Uterus (tissue), 2 donors: ENCODE data around the gene ZBTB2.

Experiments used
- POLR2A ChIP-seq, 2 donors: fragments of 450-650 bp; IDR thresholded peaks; one replicate each; pipeline ENCODE4 v1.6.1; 2016; ENCODE audit warnings: antibody characterized with exemption in 2 of 2, mild to moderate bottlenecking in 1 of 2, moderate library complexity in 1 of 2
- TF ChIP-seq, protein P1 (sequence below), 4 experiments: fragments of 200-600 bp in 2 of 4; fragments of 450-650 bp in 2 of 4; sonication (generic) in 2 of 4; IDR thresholded peaks; one replicate each; pipeline ENCODE4 v1.5.1; 2016 to 2019; ENCODE audit warnings: antibody characterized with exemption in 4 of 4, mild to moderate bottlenecking in 2 of 4, moderate library complexity in 1 of 4

DNA sequence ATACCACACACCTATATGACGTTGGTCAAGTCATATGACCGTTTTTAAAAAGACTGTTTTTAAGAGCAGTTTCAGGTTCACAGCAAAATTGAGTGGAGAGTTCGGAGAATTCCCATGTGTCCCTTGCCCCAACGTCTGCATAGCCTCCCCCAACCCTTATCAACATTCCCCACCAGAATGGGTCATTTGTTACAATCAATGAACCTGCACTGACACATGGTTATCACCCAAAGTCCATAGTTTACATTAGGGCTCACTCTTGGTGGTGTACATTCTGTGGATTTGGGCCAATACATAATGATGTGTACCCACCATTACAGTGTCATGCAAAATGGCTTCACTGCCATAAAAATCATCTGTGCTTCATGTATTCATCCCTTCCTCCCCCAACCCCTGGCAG lies 52.0 kb downstream of the ZBTB2 start:
- TF ChIP-seq, protein P1, sequence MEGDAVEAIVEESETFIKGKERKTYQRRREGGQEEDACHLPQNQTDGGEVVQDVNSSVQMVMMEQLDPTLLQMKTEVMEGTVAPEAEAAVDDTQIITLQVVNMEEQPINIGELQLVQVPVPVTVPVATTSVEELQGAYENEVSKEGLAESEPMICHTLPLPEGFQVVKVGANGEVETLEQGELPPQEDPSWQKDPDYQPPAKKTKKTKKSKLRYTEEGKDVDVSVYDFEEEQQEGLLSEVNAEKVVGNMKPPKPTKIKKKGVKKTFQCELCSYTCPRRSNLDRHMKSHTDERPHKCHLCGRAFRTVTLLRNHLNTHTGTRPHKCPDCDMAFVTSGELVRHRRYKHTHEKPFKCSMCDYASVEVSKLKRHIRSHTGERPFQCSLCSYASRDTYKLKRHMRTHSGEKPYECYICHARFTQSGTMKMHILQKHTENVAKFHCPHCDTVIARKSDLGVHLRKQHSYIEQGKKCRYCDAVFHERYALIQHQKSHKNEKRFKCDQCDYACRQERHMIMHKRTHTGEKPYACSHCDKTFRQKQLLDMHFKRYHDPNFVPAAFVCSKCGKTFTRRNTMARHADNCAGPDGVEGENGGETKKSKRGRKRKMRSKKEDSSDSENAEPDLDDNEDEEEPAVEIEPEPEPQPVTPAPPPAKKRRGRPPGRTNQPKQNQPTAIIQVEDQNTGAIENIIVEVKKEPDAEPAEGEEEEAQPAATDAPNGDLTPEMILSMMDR (IDR thresholded peaks at IDR 0.05), result no peak
- TF ChIP-seq POLR2A (IDR thresholded peaks at IDR 0.05), result no peak
